ENCODE measurements around the gene CYP24A1. TPM values are rescaled to one million over a fixed set of nuclear protein-coding genes. Genes with fewer than 3 reads are reported as not detected.

The CYP24A1 gene
- total and polyA plus RNA-seq, 9 donors, result 0.49 to 1.2 (median 0.72) TPM

- 71% methylated on average over 6 of the region's 6 CpGs for WGBS (ENCODE audit: insufficient coverage)
- Histone ChIP-seq H3K27me3 (ENCODE audit: control insufficient read depth, insufficient read depth, low read length) (no peaks in the 10 kb centered on the region), H3K36me3 (ENCODE audit: control insufficient read depth, insufficient read depth, low read length) (no peaks in the 10 kb centered on the region), H3K27ac (ENCODE audit: low read length) (no peak overlapping the region), H3K4me3 (ENCODE audit: low read length) (no peak overlapping the region), H3K4me1 (ENCODE audit: control insufficient read depth, insufficient read depth, low read length) (no peaks in the 10 kb centered on the region), H3K9me3 (replicated peaks; ENCODE audit: control insufficient read depth, low read depth, low read length) (no peaks in the 10 kb centered on the region)
- no peak for DNase-seq
Observed at GRCh38 chr20:54103762-54104600, 69.8 kb downstream of the CYP24A1 start.

Other genes with a start within 250 kb of the CYP24A1 start
- gene BCAS1, start 103.4 kb downstream of the CYP24A1 start, total RNA-seq, result 2.6 TPM
- gene BCAS1, start 103.4 kb downstream of the CYP24A1 start, polyA plus RNA-seq (ENCODE audit: insufficient read depth in 1 of 8, insufficient read length in 8 of 8, low replicate concordance in 1 of 8), result 10 to 100 TPM in 1 of 8 donors, 1 to 10 TPM in 7; 4.3 to 11.4 (median 5.6) TPM
- gene PFDN4, start 34.1 kb upstream of the CYP24A1 start, total RNA-seq, result 95.5 TPM
- 10 to 100 TPM; 56.0 to 74.4 (median 60.5) TPM for gene PFDN4, start 34.1 kb upstream of the CYP24A1 start, polyA plus RNA-seq (ENCODE audit: insufficient read depth in 1 of 8, insufficient read length in 8 of 8, low replicate concordance in 1 of 8)